Heart right ventricle (tissue), 16 donors: ENCODE measurements around the gene CNKSR1. TPM values are rescaled to one million over a fixed set of nuclear protein-coding genes. Genes with fewer than 3 reads are reported as not detected.

Experiments
- ATAC-seq, 8 donors: fragments of 200-7000 bp; cut with Tn5 transposase; one replicate each; pipeline ENCODE4 v1.9.1; 2020; ENCODE audit warnings: mild to moderate bottlenecking in 8 of 8, moderate library complexity in 8 of 8, moderate number of reproducible peaks in 1 of 8
- DNase-seq, 2 donors: peaks; one replicate each; pipeline ENCODE4 v3.0.0-alpha.2; 2020
- H3K27ac ChIP-seq, 10 donors: fragments of 200-600 bp; sonication (generic) in 2 of 10; one replicate each; pipeline versions ENCODE4 v1.5.0 to v1.8.0; 2020 to 2022; ENCODE audit warnings: mild to moderate bottlenecking in 3 of 10
- H3K27me3 ChIP-seq, 7 donors: fragments of 200-600 bp; one replicate each; pipeline ENCODE4 v1.8.0; 2021 to 2022; ENCODE audit warnings: mild to moderate bottlenecking in 2 of 7
- H3K36me3 ChIP-seq, 9 donors: fragments of 200-600 bp; sonication (generic) in 1 of 9; one replicate each; pipeline versions ENCODE4 v1.5.0 to v1.8.0; 2020 to 2022; ENCODE audit warnings: mild to moderate bottlenecking in 2 of 9
- H3K4me1 ChIP-seq, 9 donors: fragments of 200-600 bp; sonication (generic) in 1 of 9; one replicate each; pipeline versions ENCODE4 v1.5.0 to v1.8.0; 2020 to 2022; ENCODE audit warnings: mild to moderate bottlenecking in 4 of 9
- H3K4me3 ChIP-seq, 10 donors: fragments of 200-600 bp; sonication (generic) in 2 of 10; one replicate each; pipeline versions ENCODE4 v1.5.0 to v1.8.0; 2020 to 2022; ENCODE audit warnings: mild to moderate bottlenecking in 7 of 10, moderate library complexity in 2 of 10
- H3K9me3 ChIP-seq, 11 donors: fragments of 200-600 bp in 10 of 11; sonication (generic) in 2 of 11; one replicate each; pipeline versions ENCODE4 v1.5.0 to v1.8.0; 2013 to 2022; ENCODE audit warnings: mild to moderate bottlenecking in 2 of 11, control low read depth in 1 of 11, moderate library complexity in 1 of 11
- CTCF ChIP-seq, 9 donors: fragments of 200-600 bp; sonication (generic) in 2 of 9; IDR thresholded peaks; one replicate each; pipeline versions ENCODE4 v1.5.0 to v1.8.0; 2021 to 2022; ENCODE audit warnings: antibody characterized with exemption in 9 of 9, mild to moderate bottlenecking in 5 of 9, moderate library complexity in 1 of 9
- WGBS, 2 donors: extraction: QIAGEN DNeasy Blood & Tissue Kit; methylation state at CpG; one replicate each; pipeline ENCODE4 v1.1.7; 2013; ENCODE audit warnings: inconsistent platforms in 1 of 2; 5-methylcytosine and 5-hydroxymethylcytosine counted together
- intact Hi-C, 10 donors: fragments of 100-400 bp; cut with DNase I; formaldehyde crosslinking; loops; one replicate each; pipeline versions ENCODE4 v1.11.1 to v1.14.2; 2022
- polyA plus RNA-seq, 2 donors: library from polyadenylated mRNA; stranded (reverse); fragments of 200-250 nt; gene quantifications; one replicate each; pipeline ENCODE4 v1.2.3, GENCODE V29; 2013
- total RNA-seq, 10 donors: library from RNA; stranded (reverse); fragmentation: NEBNext Ultra II Directional in 3 of 10; extraction: Animal tissue kit (Norgen Biotek cat#: 25700) in 3 of 10; gene quantifications; one replicate each; pipeline versions ENCODE4 v1.2.1 to v1.2.4, GENCODE V29; 2021 to 2023
- donor health status: Arrhythmogenic right ventricular cardiomyopathy.
- donor health status: ischemic (EF 13 %, LVEDD 7.1; RV severe dilation, severe dysfunction).
- donor health status: healthy with polysubstance abuse.
- donor health status: DM: no; HTN: yes; CAD: no.
- donor health status: DM: no; HTN: no; CAD: no.
- donor health status: ischemic (EF 25% LVEDD 6.9; RV normal size, moderate dysfunction).
- donor health status: ischemic (EF 25% LVEDD 5.7; RV mildly dilated, moderate dysfunction).
- donor health status: healthy.
- donor health status: DM: yes; HTN: yes; CAD: no.
- donor health status: Ischemic cardiomyopathy.
- donor health status: ischemic (EF 35%, LVEDD 5.7; RV mildly dilated, moderate dysfunction).
- donor health status: nonischemic (EF 11% LVEDD 7.7; RV severe dilation, severe dysfunction).
- donor health status: DM: yes; HTN: yes; CAD: no.
- donor health status: PGD.
- donor health status: ischemic (EF 29% LVEDD 5.4; RV normal size, mild dysfunction).
- donor health status: nonischemic (EF 23%, LVEDD 6.1; RV moderate dilation, normal function).

The CNKSR1 gene
- total and polyA plus RNA-seq, 12 donors, result 0.84 to 6.3 (median 2.1) TPM

GRCh38 chr1:26132128-26132833 is 45.0 kb upstream of the CNKSR1 start:
- WGBS, 2 donors, result 81 to 86% methylated on average over 5 of the region's 5 CpGs
- ATAC-seq, result no peak
- Histone ChIP-seq H3K27me3 (no peaks in the 10 kb centered on the region), H3K9me3 (peaks cover 0 to 10% (median 0%) of the 10 kb centered on the region in 11 donors), H3K4me1 (peaks cover 0 to 11% (median 6%) of the 10 kb centered on the region in 9 donors), H3K27ac (no peak overlapping the region), H3K4me3 (no peak overlapping the region), H3K36me3 (no peaks in the 10 kb centered on the region)
- DNase-seq, result no peak
- intact Hi-C loops, result no loop called here
- no peak for TF ChIP-seq CTCF (IDR thresholded peaks at IDR 0.05)

GRCh38 chr1:26132834-26133167 is 44.5 kb upstream of the CNKSR1 start:
- ATAC-seq, result no peak
- Histone ChIP-seq H3K4me1 (peaks cover 0 to 5% (median 3%) of the 10 kb centered on the region in 9 donors), H3K27me3 (no peaks in the 10 kb centered on the region), H3K9me3 (peaks cover 0 to 10% (median 0%) of the 10 kb centered on the region in 11 donors), H3K27ac (no peak overlapping the region), H3K4me3 (no peak overlapping the region), H3K36me3 (no peaks in the 10 kb centered on the region)
- DNase-seq, result no peak
- 89 to 95% methylated on average over 2 of the region's 2 CpGs for WGBS, 2 donors
- TF ChIP-seq CTCF (IDR thresholded peaks at IDR 0.05), result no peak
- intact Hi-C loops, result no loop called here

DNA sequence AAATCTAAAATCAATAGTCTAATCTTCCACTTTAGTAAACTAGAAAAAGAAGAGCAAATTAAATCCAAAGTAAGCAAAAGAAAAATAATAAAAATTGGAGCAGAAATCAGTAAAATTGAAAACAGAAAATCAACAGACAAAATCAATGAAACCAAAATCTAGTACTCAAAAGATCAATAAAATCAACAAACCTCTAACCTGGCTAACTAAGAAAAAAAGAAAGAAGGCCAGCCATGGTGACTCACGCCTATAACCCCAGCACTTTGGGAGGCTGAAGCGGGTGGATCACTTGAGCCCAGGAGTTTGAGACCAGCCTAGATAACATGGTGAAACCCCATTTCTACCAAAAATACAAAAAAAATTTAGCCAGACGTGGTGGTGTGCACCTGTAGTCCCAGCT is 42.8 kb upstream of the CNKSR1 start:
- Histone ChIP-seq H3K27ac (no peak overlapping the region), H3K4me1 (no peaks in the 10 kb centered on the region), H3K4me3 (no peak overlapping the region), H3K27me3 (no peaks in the 10 kb centered on the region), H3K9me3 (peaks cover 0 to 10% (median 0%) of the 10 kb centered on the region in 11 donors), H3K36me3 (no peaks in the 10 kb centered on the region)
- no peak for TF ChIP-seq CTCF (IDR thresholded peaks at IDR 0.05)
- no peak for DNase-seq
- intact Hi-C loops, result no loop called here
- no peak for ATAC-seq
- 91 to 98% methylated on average over 3 of the region's 3 CpGs for WGBS, 2 donors

GRCh38 chr1:26138974-26139558 is 38.2 kb upstream of the CNKSR1 start:
- no peak for DNase-seq
- no peak for ATAC-seq
- Histone ChIP-seq H3K27me3 (no peaks in the 10 kb centered on the region), H3K4me3 (no peak overlapping the region), H3K27ac (no peak overlapping the region), H3K9me3 (peaks cover 0 to 10% (median 0%) of the 10 kb centered on the region in 11 donors), H3K4me1 (peaks cover 0 to 7% (median 0%) of the 10 kb centered on the region in 9 donors), H3K36me3 (no peaks in the 10 kb centered on the region)
- 64 to 65% methylated on average over 3 of the region's 3 CpGs for WGBS, 2 donors
- no peak for TF ChIP-seq CTCF (IDR thresholded peaks at IDR 0.05)
- intact Hi-C loops, result no loop called here
